ENCODE results near the gene S100A2. TPM values are rescaled to one million over a fixed set of nuclear protein-coding genes. Genes with fewer than 3 reads are reported as not detected.
"Not testable (repeated sequence)": the region's sequence is repeated elsewhere in the genome, so short reads cannot be mapped to it uniquely, and the experiment has no call there.

Gene S100A2
- total RNA-seq, 1 experiment from 2014 or later = 23.3 TPM

GRCh38 chr1:153566414-153567371 is 1.0 kb upstream of the S100A2 start:
- DNase-seq (ENCODE audit: low read depth) = peak; percentile 99

- DNase-seq (ENCODE audit: low read depth) = no peak
These were observed 1.7 kb downstream of the S100A2 start for GRCh38 chr1:153563991-153564390.

- DNase-seq (ENCODE audit: low read depth) = no peak
These were observed 2.2 kb downstream of the S100A2 start for GRCh38 chr1:153563483-153563901.

- DNase-seq (ENCODE audit: low read depth) = not testable (repeated sequence)
These were observed 3.6 kb downstream of the S100A2 start for GRCh38 chr1:153562021-153562420.

- DNase-seq (ENCODE audit: low read depth) = no peak
These were observed 4.1 kb downstream of the S100A2 start for GRCh38 chr1:153561466-153561985.

- DNase-seq (ENCODE audit: low read depth) = no peak
These were observed 4.7 kb downstream of the S100A2 start for GRCh38 chr1:153560771-153561465.

- DNase-seq (ENCODE audit: low read depth) = no peak
These were observed 5.4 kb downstream of the S100A2 start for GRCh38 chr1:153560241-153560640.

GRCh38 chr1:153557877-153558276 is 7.8 kb downstream of the S100A2 start:
- no peak for DNase-seq (ENCODE audit: low read depth)

GRCh38 chr1:153556348-153556747 is 9.3 kb downstream of the S100A2 start:
- DNase-seq (ENCODE audit: low read depth) = no peak

- DNase-seq (ENCODE audit: low read depth) = no peak
These were observed 11.7 kb downstream of the S100A2 start for GRCh38 chr1:153553830-153554541.

- no peak for DNase-seq (ENCODE audit: low read depth)
These were observed 12.5 kb downstream of the S100A2 start for GRCh38 chr1:153553096-153553495.

GRCh38 chr1:153552335-153552734 is 13.3 kb downstream of the S100A2 start:
- no peak for DNase-seq (ENCODE audit: low read depth)

- no peak for DNase-seq (ENCODE audit: low read depth)
These were observed 14.7 kb downstream of the S100A2 start for GRCh38 chr1:153550827-153551500.

GRCh38 chr1:153550398-153550758 is 15.3 kb downstream of the S100A2 start:
- DNase-seq (ENCODE audit: low read depth) = no peak

GRCh38 chr1:153549741-153550397 is 15.8 kb downstream of the S100A2 start:
- DNase-seq (ENCODE audit: low read depth) = no peak

- DNase-seq (ENCODE audit: low read depth) = peak; percentile 97
These were observed 16.6 kb downstream of the S100A2 start, which contains the start of gene S100A3 for GRCh38 chr1:153548722-153549688. Gene S100A3, minus strand, starts transcription at chr1:153549258. Its CDS starts 773 bp downstream, at chr1:153548485.

GRCh38 chr1:153547560-153548551 is 17.8 kb downstream of the S100A2 start:
- DNase-seq (ENCODE audit: low read depth) = no peak
